IPS DF 6.9 (cell line): ENCODE results near the gene SAMSN1.

ENCODE experiments used
- DNase-seq: peaks from one replicate; pipeline ENCODE4 v3.0.0-alpha.2; 2013; ENCODE audit warnings: low read depth, low spot score
- H3K27ac ChIP-seq: one replicate; pipeline ENCODE4 v1.5.1; 2013; ENCODE audit warnings: low read length, control low read depth
- H3K27me3 ChIP-seq: 2 replicates; pipeline ENCODE4 v1.6.1; 2013; ENCODE audit warnings: mild to moderate bottlenecking, low read length; ENCODE audit not compliant: control insufficient read depth, insufficient read depth
- H3K36me3 ChIP-seq: 2 replicates; pipeline ENCODE4 v1.6.1; 2013; ENCODE audit warnings: low read length; ENCODE audit not compliant: control insufficient read depth, insufficient read depth
- H3K4me1 ChIP-seq: 2 replicates; pipeline ENCODE4 v1.6.1; 2013; ENCODE audit warnings: low read length; ENCODE audit not compliant: control insufficient read depth, insufficient read depth
- H3K4me3 ChIP-seq: 2 replicates; pipeline ENCODE4 v1.5.1; 2013; ENCODE audit warnings: mild to moderate bottlenecking, low read length
- H3K9me3 ChIP-seq: 2 replicates; pipeline ENCODE4 v1.6.1; 2013; ENCODE audit warnings: low read length, inconsistent platforms; ENCODE audit not compliant: control insufficient read depth, insufficient read depth
- WGBS: extraction: QIAGEN DNeasy Blood & Tissue Kit; methylation state at CpG from one replicate; pipeline ENCODE4 v1.1.7; 2013; ENCODE audit warnings: mixed read lengths, missing lambda C conversion rate; ENCODE audit not compliant: insufficient read length, insufficient coverage; 5-methylcytosine and 5-hydroxymethylcytosine counted together

The SAMSN1 gene

DNA sequence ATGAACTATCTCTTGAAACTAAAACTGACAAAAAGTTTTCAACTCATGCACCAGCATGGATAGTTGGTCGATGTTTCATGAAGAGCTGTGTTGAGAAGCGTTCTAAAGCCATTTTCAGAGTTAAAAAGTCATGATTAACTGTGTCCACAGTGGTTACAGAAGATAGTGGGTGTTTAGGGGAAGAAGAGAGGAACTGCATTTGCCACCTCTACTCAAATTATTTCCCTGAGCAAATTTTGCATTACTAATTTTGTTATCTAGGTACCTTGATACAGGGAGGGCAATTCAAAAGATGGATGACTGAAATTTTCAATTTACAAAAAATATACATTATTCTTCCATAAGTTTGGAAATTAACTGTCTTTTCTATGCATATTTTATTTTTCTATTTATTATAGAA, 15.5 kb downstream of the SAMSN1 start:
- DNase-seq = no peak
- no peaks in the 10 kb centered on the region for H3K27me3 ChIP-seq
- no peak overlapping the region for H3K27ac ChIP-seq
- H3K36me3 ChIP-seq = no peaks in the 10 kb centered on the region
- no peaks in the 10 kb centered on the region for H3K9me3 ChIP-seq
- no peaks in the 10 kb centered on the region for H3K4me1 ChIP-seq
- H3K4me3 ChIP-seq = no peak overlapping the region
- WGBS = no CpG with 5 or more reads among the region's 2 CpGs

- Histone ChIP-seq H3K4me1 (no peaks in the 10 kb centered on the region), H3K27me3 (no peaks in the 10 kb centered on the region), H3K27ac (no peak overlapping the region), H3K9me3 (no peaks in the 10 kb centered on the region), H3K36me3 (no peaks in the 10 kb centered on the region), H3K4me3 (no peak overlapping the region)
- no peak for DNase-seq
- WGBS = no CpG with 5 or more reads among the region's 4 CpGs
Measured at GRCh38 chr21:14528815-14529214, 17.3 kb downstream of the SAMSN1 start.

DNA sequence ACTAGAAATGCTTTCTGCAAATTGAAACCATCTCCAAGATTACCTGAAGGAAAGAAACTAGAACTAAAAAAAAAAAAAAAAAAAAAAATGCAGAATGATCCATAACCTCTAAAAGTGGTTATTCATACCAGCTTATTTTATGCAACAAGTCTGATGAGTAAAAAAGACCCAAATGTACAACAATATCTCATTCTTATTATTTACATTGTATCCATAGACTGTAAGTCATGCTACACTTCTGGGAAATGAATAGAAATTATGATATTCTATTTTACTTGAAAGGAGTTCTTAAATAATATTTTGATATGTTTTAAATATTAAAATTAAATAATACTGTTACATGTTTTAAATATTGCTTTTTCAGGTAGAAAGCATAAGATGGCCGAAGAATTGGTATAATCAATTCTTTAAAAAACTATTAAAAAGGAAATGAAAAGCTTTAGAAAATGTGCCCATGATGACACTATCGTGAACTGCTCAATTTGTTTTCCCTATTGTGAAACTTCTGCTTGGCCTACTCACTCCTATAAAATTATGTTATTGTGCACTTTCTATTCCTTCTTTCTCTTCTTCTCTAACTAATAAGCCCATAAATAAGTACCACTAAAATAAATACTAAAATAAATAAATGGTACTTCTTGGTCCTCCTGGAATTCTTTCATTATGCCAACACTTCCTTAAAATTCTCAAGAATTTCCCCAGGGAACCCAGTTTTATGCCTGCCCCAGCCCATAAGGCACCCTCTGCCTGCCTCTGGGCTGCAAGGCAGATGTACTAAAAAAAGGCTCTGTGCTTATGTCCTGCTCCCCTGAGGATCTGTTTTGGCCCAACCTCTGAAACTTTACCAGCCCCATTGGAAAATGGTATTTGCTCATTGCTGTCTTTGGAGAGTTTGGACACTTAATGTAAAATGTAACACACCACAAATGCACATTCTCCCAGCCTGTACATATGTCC, 18.1 kb downstream of the SAMSN1 start:
- no peaks in the 10 kb centered on the region for H3K36me3 ChIP-seq
- WGBS = no CpG with 5 or more reads among the region's 2 CpGs
- DNase-seq = no peak
- H3K4me1 ChIP-seq = no peaks in the 10 kb centered on the region
- no peaks in the 10 kb centered on the region for H3K9me3 ChIP-seq
- no peak overlapping the region for H3K27ac ChIP-seq
- H3K27me3 ChIP-seq = no peaks in the 10 kb centered on the region
- H3K4me3 ChIP-seq = no peak overlapping the region

DNA sequence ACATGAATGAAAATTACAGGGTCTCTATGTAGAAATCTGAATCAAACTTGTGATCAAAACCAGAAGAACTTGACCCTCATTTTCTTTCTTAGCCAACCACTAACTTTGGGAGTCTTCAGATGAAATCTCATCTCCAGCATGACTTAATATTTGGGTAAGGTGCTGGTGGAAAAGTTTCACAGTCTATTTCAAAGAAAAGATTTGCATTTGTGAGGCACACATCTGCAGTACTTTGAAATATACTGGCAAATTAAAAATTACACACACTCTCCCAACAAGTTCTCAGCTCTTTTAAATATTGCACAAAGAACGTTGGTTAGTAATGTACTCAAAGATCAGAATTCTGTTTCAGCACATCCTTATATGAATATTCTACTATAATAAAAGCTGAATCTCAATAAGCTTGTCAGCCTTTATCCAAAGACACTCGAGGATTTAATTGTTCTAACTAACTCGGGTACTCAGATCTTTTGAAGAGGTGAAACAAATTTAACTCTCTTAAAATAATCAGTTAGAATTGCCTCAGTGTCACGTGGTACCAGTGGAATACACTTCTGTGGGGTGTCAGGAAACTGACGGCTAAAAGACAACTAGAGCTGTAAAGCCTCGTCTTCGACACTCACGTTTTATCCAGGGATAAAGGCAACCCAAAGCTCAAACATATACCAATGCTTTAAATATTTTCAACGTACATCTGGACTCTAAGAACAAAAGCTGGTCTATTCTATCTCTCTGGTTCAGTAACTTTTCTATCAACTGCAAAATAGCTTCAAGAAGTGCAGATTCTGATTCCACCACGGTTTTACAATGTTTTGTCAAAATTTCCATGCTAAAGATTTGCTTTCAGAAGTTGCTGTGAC, 19.0 kb downstream of the SAMSN1 start:
- Histone ChIP-seq H3K27me3 (no peaks in the 10 kb centered on the region), H3K27ac (no peak overlapping the region), H3K4me1 (no peaks in the 10 kb centered on the region), H3K9me3 (no peaks in the 10 kb centered on the region), H3K36me3 (no peaks in the 10 kb centered on the region), H3K4me3 (no peak overlapping the region)
- no peak for DNase-seq
- WGBS = no CpG with 5 or more reads among the region's 10 CpGs

DNA sequence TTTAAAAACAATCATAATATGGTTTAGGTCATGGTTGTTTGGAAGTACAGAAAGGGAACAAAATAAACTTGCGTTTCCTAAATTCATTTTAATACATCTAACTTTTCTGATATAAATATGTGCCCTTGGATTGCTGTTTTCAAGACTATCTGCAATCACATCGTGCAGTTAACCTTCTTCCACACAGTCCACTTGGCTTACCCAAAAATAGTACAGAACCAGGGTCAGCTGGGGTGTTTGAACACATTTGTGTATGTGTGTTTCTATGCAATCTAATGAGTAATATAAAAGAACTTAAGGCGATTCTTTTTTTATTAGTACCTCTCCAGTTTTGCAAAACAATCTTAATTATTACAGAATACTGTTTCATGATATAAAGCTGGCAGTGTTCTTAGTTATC, 19.9 kb downstream of the SAMSN1 start:
- no peaks in the 10 kb centered on the region for H3K27me3 ChIP-seq
- peaks cover 2% of the 10 kb centered on the region; the same call in 1 of the 2 replicates for H3K4me1 ChIP-seq
- H3K27ac ChIP-seq = no peak overlapping the region
- H3K4me3 ChIP-seq = no peak overlapping the region
- no CpG with 5 or more reads among the region's 3 CpGs for WGBS
- no peaks in the 10 kb centered on the region for H3K36me3 ChIP-seq
- H3K9me3 ChIP-seq = no peaks in the 10 kb centered on the region
- DNase-seq = no peak

DNA sequence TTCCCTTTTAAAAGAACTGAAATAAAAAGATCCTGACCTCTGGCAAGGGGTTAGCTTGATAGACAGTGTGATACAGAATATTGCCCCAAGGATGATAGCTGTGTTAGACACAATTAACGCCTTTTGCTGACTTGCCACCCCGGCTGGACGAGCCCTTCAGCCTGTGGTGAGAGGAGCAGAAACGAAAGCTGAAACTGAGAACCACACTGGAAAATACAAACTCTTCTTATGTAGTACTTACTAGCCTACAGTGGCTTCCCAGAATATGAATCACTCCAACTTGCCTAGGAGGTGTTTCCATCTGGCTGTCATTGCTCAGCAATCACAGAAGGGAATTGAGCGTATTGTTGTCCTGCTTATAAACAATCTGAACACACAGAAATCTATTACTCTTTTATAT, 22.9 kb downstream of the SAMSN1 start:
- peaks cover 3% of the 10 kb centered on the region; the same call in 1 of the 2 replicates for H3K4me1 ChIP-seq
- no CpG with 5 or more reads among the region's 5 CpGs for WGBS
- H3K27me3 ChIP-seq = no peaks in the 10 kb centered on the region
- no peak overlapping the region for H3K4me3 ChIP-seq
- H3K27ac ChIP-seq = no peak overlapping the region
- H3K9me3 ChIP-seq = no peaks in the 10 kb centered on the region
- no peaks in the 10 kb centered on the region for H3K36me3 ChIP-seq
- no peak for DNase-seq

DNA sequence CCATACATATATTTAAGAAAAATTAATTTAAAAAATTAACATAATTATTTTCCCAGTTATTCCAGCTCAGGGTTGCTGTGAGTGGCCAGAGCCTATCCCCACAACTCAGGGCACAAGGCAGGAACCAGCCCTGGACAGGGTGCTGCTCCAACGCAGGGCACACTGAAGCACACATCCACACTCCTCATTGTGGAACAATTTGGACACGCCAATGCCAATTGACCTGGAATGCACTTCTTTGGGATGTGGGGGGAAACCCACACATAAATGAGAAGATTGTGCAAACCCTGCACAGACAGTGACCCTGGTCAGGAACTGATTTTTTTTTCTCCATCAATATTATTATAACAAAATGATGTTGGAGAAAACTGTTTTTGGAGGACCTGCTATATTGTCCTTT, 23.4 kb downstream of the SAMSN1 start:
- Histone ChIP-seq H3K27ac (no peak overlapping the region), H3K9me3 (no peaks in the 10 kb centered on the region), H3K4me1 (peaks cover 3% of the 10 kb centered on the region; the same call in 1 of the 2 replicates), H3K27me3 (no peaks in the 10 kb centered on the region), H3K36me3 (no peaks in the 10 kb centered on the region), H3K4me3 (no peak overlapping the region)
- DNase-seq = no peak
- WGBS = no CpG with 5 or more reads among the region's 2 CpGs

GRCh38 chr21:14520535-14520934, 25.6 kb downstream of the SAMSN1 start:
- DNase-seq = no peak
- Histone ChIP-seq H3K4me3 (no peak overlapping the region), H3K36me3 (no peaks in the 10 kb centered on the region), H3K27ac (no peak overlapping the region), H3K4me1 (peaks cover 3% of the 10 kb centered on the region; the same call in 1 of the 2 replicates), H3K27me3 (no peaks in the 10 kb centered on the region), H3K9me3 (no peaks in the 10 kb centered on the region)
- WGBS = no CpG with 5 or more reads among the region's 7 CpGs

DNA sequence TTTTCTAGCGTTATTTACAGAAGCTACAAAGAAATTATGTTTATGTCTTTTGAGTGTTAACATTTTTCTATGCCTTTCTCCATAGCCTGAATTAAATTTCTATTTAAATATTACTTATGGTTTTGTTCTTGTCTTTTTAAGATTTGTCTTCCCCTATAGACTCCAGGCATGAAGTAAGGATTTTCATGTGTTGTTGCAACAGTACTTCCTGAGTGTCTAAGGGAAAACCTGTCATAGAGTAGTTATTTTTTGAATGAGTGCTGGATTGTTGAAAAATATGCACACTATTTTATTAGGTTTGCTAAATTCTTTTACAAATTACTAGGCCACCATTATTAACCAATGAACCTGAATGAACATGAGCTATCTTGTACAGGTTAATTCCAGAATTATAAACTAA, 27.1 kb downstream of the SAMSN1 start:
- Histone ChIP-seq H3K4me1 (peaks cover 3% of the 10 kb centered on the region; the same call in 1 of the 2 replicates), H3K4me3 (no peak overlapping the region), H3K27me3 (no peaks in the 10 kb centered on the region), H3K27ac (no peak overlapping the region), H3K9me3 (no peaks in the 10 kb centered on the region), H3K36me3 (no peaks in the 10 kb centered on the region)
- no peak for DNase-seq
- WGBS = no CpG with 5 or more reads among the region's 1 CpG

DNA sequence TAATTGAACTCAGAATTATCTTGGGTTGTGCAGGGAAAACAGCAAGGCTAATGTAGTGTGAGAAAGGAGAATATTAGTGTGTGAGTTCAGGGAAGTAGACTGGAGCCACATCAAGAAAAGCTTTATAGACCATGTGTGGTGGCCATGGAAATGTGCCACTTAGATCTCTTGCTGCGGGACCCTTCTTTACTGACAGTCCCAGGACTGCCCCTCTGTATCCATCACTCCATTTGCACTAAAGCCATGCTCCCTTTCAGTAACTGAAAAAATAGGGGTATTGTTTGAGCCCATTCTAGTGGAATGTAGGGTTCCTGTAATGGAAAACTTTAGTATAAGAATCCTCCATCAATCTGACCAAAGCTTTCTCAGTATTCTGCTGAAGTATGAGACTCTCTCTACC, 32.3 kb downstream of the SAMSN1 start:
- no CpG with 5 or more reads among the region's 1 CpG for whole genome bisulfite sequencing
- no peaks in the 10 kb centered on the region for H3K36me3 ChIP-seq
- no peaks in the 10 kb centered on the region for H3K27me3 ChIP-seq
- no peak overlapping the region for H3K4me3 ChIP-seq
- H3K4me1 ChIP-seq = no peaks in the 10 kb centered on the region
- no peaks in the 10 kb centered on the region for H3K9me3 ChIP-seq
- H3K27ac ChIP-seq = no peak overlapping the region
- DNase-seq = no peak
